Spinal cord (tissue), 10 donors: Measurements from ENCODE around the gene RTN4R. TPM values are rescaled to one million over a fixed set of nuclear protein-coding genes. Genes with fewer than 3 reads are reported as not detected.
"Not testable (repeated sequence)": the region's sequence is repeated elsewhere in the genome, so short reads cannot be mapped to it uniquely, and the experiment has no call there.

Experiments
- DNase-seq, 6 donors: peaks; one replicate each; pipeline versions ENCODE4 v3.0.0 to v3.0.0-alpha.2; 2013 to 2015; ENCODE audit warnings: low spot score in 6 of 6, low read depth in 4 of 6
- H3K27ac ChIP-seq: one replicate; pipeline ENCODE4 v1.5.1; 2013; ENCODE audit warnings: low read depth, low read length, control low read depth
- H3K27me3 ChIP-seq: one replicate; pipeline ENCODE4 v1.6.1; 2013; ENCODE audit warnings: low read length; ENCODE audit not compliant: control insufficient read depth, insufficient read depth
- H3K36me3 ChIP-seq: one replicate; pipeline ENCODE4 v1.6.1; 2013; ENCODE audit warnings: low read length; ENCODE audit not compliant: control insufficient read depth, insufficient read depth
- H3K4me1 ChIP-seq: one replicate; pipeline ENCODE4 v1.6.1; 2013; ENCODE audit warnings: low read length; ENCODE audit not compliant: control insufficient read depth, insufficient read depth
- H3K4me3 ChIP-seq: one replicate; pipeline ENCODE4 v1.5.1; 2013; ENCODE audit warnings: low read depth, low read length, control low read depth
- H3K9me3 ChIP-seq: one replicate; pipeline ENCODE4 v1.6.1; 2013; ENCODE audit warnings: low read length; ENCODE audit not compliant: control insufficient read depth, insufficient read depth
- WGBS: methylation state at CpG from one replicate; pipeline ENCODE4 v1.1.5; 2013; ENCODE audit warnings: missing lambda C conversion rate; ENCODE audit not compliant: insufficient coverage; 5-methylcytosine and 5-hydroxymethylcytosine counted together
- polyA plus RNA-seq, 2 donors: library from polyadenylated mRNA; unstranded; fragments of 120-200 nt; gene quantifications; one replicate each; pipeline ENCODE4 v1.2.1, GENCODE V29; 2013; ENCODE audit not compliant: insufficient read length in 2 of 2
- total RNA-seq, 2 donors: library from RNA; depleted of rRNA in 1 of 2; stranded (reverse); fragments of 120-200 nt in 1 of 2; fragments of >200 nt in 1 of 2; gene quantifications; one replicate each; pipeline versions ENCODE4 v1.2.3 to v1.2.4, GENCODE V29; 2013 to 2014
- donor health status: healthy.

Gene RTN4R
- total and polyA plus RNA-seq, 4 donors: 5.4 to 25.9 (median 16.6) TPM

DNA sequence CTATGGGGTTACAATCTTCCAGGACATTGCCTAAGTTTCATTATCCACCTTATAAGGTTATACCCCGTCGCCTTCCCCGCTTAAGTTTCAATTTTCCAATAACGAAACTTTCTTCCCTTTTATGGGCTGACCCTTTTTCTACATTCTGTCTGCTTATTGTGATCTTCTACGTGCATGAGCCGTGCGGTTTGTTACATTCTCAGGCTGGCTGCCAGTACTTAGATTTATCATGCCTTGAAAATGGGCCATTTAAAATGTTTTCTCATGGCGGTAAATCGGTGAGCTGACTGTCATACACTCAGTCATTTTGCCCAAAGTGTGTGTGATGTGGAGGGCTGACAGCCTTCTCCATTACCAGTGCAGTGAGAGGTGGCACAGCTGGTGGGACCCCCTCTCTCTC, 28.5 kb upstream of the RTN4R start:
- 61% methylated on average over 6 of the region's 9 CpGs for WGBS
- no peak overlapping the region for H3K4me3 ChIP-seq
- H3K36me3 ChIP-seq: no peaks in the 10 kb centered on the region
- no peak for DNase-seq
- no peak overlapping the region for H3K27ac ChIP-seq
- no peaks in the 10 kb centered on the region for H3K9me3 ChIP-seq
- peaks cover 17% of the 10 kb centered on the region for H3K4me1 ChIP-seq
- peaks cover 16% of the 10 kb centered on the region for H3K27me3 ChIP-seq

DNA sequence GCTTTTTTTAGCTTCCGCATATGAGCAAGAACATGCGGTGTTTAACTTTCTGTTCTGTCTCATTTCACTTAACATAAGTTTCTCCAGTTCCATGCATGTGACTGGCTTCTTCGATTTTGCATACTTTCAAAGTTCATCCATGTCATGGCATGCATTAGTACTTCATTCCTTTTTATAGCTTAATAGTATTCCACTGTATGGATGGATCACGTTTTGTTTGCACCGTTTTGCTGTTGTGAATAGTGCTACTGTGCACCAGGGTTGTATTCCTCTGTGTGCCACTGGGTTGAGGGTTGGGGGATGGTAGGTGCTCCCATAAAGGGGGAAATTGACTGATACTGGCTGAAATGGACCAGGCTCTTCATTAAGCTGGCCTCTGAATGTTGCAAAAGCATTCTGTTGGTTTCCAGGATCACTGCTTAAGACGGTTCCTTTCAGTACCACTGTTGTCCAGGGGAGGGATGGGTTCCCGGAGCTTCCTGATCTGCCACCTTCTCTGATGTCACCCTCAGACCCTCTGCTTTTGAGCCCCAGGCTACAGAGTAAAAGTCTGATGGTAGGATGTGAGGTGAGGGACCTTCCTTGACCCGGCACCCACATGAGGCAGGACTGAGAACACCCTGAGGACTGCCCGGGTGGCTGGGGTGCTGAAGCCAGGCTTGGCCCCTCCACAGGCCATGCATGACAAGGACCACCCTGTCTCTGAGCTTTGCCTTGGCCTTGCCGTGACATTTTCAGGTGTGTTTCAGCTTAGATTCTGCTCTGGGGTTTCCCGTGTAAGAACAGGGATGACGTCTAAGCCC, 27.3 kb upstream of the RTN4R start:
- WGBS: 88% methylated on average over 7 of the region's 12 CpGs
- no peak overlapping the region for H3K27ac ChIP-seq
- DNase-seq: no peak
- H3K36me3 ChIP-seq: no peaks in the 10 kb centered on the region
- peaks cover 7% of the 10 kb centered on the region for H3K27me3 ChIP-seq
- no peaks in the 10 kb centered on the region for H3K9me3 ChIP-seq
- H3K4me3 ChIP-seq: no peak overlapping the region
- peaks cover 17% of the 10 kb centered on the region for H3K4me1 ChIP-seq

DNA sequence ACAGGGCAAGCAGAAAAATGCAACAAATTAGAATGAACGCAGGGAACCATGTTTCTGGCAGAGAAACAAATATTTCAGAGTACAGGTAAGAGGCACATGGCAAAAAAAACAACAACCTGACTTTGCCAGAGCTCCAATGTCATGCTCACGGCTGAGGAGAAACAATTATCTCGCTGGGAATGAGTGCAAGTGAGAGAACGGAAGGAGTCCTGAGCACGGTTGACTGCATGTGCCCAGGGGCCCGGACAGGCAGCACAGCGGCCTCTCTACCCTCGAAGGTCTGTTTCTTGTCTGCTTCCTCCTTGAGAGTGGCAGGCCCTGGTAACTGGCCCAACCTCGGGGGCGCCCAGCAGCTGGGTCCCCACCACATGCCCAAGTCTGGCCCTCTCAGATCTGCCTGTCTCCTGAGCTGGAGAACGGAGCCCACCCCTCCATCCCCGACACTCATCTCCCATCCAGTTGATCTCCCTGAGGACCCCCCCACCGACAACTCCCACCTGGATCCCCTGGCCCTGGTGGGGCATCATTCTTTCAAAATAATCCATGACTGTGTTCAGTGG, 24.6 kb upstream of the RTN4R start:
- peaks cover 2% of the 10 kb centered on the region for H3K27me3 ChIP-seq
- H3K9me3 ChIP-seq: no peaks in the 10 kb centered on the region
- 70% methylated on average over 13 of the region's 13 CpGs for whole genome bisulfite sequencing
- DNase-seq: no peak
- no peaks in the 10 kb centered on the region for H3K36me3 ChIP-seq
- H3K27ac ChIP-seq: no peak overlapping the region
- no peaks in the 10 kb centered on the region for H3K4me1 ChIP-seq
- no peak overlapping the region for H3K4me3 ChIP-seq

DNA sequence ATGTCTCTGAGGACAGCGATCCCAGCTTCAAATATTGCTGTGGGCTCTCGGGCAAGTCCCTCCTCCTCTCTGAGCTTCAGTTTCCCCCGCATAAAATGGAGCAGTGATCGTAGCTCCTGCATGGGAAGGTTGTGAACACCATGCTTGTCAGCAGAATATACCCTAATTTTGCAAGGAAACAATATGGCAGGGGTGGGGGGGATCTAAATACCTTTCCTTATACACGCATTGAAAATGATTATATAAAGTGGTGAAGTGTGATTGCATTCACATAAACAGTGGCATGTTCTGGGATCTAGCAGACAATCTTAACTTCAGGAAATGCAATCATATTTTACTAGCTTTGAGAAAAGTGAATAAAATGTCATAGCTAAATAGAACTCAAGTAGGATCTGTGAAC, 24.0 kb upstream of the RTN4R start:
- no peaks in the 10 kb centered on the region for H3K4me1 ChIP-seq
- 83% methylated on average over 1 of the region's 5 CpGs for WGBS
- H3K27ac ChIP-seq: no peak overlapping the region
- no peaks in the 10 kb centered on the region for H3K9me3 ChIP-seq
- H3K4me3 ChIP-seq: no peak overlapping the region
- no peaks in the 10 kb centered on the region for H3K36me3 ChIP-seq
- no peak for DNase-seq
- no peaks in the 10 kb centered on the region for H3K27me3 ChIP-seq

DNA sequence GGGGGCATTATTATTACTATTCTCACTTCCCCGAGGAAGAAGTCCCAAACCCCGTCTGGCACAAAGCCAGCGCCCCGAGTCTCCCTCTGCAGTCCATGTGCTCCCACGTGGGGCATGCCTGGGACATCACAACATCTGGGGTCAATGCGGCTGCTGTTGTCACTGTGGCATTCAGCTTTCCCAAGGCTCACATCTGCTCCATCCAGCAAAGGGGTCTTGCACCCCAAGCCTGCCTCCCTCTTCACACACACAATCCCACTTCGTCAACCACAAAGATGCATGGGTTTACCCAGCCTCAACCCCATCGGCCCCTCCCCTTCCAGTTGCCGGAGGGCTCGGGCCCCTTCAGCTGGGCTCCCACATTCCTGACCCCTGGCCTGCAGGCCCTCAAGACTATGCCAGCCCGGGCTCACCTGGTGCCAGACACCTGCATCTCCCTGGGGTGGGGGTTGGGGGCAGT, 23.5 kb upstream of the RTN4R start:
- Histone ChIP-seq H3K27ac (no peak overlapping the region), H3K36me3 (no peaks in the 10 kb centered on the region), H3K4me3 (no peak overlapping the region), H3K27me3 (no peaks in the 10 kb centered on the region), H3K4me1 (no peaks in the 10 kb centered on the region), H3K9me3 (no peaks in the 10 kb centered on the region)
- WGBS: 61% methylated on average over 8 of the region's 11 CpGs
- no peak for DNase-seq

DNA sequence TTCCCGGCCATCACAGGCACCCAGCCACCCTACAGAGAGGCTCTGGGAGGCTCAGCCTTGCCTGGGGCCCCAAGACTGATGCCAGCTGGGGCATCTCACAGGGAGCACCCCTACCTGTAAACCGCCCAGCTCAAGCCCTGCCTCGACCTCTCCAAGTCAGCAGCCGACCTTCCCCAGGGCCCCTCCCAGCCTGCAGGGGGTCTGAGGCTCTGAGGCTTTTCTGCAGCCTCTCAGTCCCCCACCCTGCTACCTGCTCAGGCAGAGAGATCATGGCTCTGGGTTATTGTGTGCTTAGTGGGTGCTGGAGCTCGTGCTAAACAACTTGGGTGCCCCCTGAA, 23.1 kb upstream of the RTN4R start:
- 60% methylated on average over 4 of the region's 5 CpGs for WGBS
- DNase-seq: no peak
- H3K4me1 ChIP-seq: no peaks in the 10 kb centered on the region

DNA sequence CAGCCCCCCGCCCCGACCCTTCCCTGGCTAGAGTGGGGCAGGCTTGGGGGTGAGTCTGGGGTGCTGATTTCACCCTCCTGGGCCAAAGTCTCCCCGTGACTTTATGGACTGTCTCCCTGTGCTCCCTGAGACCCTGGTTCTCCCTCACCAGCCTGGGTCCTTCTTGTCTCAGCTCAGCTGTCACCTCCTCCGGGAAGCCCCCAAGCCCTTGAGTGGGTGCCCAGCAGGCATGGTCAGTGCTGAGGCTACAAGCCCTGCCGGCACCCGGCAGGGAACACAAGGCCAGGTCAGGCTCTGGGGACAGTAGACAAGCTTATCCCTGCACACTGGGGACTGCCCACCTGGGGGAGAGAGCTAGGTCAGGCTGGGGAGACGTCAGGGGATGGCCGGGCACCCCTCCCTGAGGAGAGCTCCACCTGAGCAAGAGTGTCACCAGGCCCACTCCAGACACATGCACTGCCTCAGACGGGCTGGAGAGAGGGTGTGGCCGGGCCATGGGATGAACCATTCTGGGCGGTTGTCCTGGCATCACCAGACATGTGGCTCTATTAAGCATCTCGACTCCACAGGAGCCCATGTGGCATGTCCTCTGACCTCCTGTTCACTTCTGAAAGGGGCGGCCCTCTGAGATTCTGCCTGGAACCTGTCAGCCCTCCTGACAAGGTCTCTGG, 22.6 kb upstream of the RTN4R start:
- Histone ChIP-seq H3K27ac (no peak overlapping the region), H3K36me3 (no peaks in the 10 kb centered on the region), H3K9me3 (no peaks in the 10 kb centered on the region), H3K27me3 (no peaks in the 10 kb centered on the region), H3K4me3 (no peak overlapping the region), H3K4me1 (no peaks in the 10 kb centered on the region)
- DNase-seq: no peak
- WGBS: 83% methylated on average over 13 of the region's 13 CpGs

More for the DNA sequence above, 23.1 kb upstream of the RTN4R start:
- Histone ChIP-seq H3K27me3 (no peaks in the 10 kb centered on the region), H3K9me3 (no peaks in the 10 kb centered on the region), H3K36me3 (no peaks in the 10 kb centered on the region), H3K4me3 (no peak overlapping the region), H3K27ac (no peak overlapping the region)

DNA sequence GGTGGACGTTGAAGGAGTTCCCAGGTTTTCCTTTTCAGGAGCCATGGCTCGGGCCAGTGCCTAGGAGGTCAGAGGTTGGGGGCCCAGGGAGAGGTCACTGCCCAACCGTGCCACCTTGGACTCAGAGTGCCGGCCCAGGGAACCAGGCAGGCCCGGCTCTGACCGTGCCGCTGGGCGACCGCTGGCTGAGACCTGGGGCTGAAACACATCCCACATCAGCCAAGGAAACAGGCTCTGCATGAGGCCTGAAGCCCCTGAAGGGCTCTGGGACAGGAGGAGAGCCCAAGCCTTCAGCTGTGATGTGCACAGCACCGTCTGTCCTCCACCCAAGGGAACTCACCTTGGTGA, 21.9 kb upstream of the RTN4R start:
- no peak overlapping the region for H3K4me3 ChIP-seq
- H3K36me3 ChIP-seq: no peaks in the 10 kb centered on the region
- no peaks in the 10 kb centered on the region for H3K4me1 ChIP-seq
- no peak overlapping the region for H3K27ac ChIP-seq
- WGBS: 84% methylated on average over 10 of the region's 10 CpGs
- no peak for DNase-seq
- no peaks in the 10 kb centered on the region for H3K9me3 ChIP-seq
- H3K27me3 ChIP-seq: no peaks in the 10 kb centered on the region

DNA sequence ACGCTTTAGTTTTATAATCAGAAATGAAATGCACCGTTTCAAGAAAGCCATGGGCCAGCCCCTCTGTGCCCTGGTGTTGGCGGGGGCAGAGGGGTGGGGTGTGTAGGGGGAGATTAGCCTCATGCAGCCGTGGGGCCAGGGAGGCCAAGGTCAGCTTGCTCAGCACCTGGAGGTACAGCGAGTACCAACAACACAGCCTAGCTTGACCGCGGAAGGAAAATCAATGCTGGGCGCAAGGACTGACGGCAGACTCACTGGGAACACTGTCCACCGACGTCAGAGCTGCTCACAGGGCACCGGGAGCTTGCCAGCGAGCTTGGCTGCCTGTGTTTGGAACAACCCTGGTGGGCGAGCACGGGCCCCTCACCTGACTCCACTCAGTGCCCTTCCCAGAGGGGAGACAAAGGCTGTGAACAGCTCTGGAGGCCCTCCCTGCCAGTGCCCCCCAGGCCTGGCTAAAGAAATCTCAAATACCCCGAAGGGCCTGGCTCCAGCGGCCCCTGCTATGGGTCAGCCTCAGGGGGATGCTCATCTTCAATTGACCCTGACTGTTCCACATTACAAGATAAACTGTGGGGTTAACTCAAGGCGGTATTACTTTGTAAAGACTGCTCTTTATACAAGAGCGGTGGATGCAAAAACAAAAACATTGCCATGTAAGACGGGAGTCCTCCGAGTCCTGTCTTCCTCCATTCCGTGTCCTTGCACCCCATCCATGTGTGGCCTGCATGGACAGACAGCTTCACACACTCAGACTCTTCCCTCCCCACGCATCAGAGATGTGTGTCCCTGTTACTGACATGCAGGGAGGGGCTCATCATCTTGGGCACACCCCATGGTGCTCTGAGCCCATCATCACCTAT, 21.3 kb upstream of the RTN4R start:
- not testable (repeated sequence) for DNase-seq, H3K36me3 ChIP-seq, H3K9me3 ChIP-seq, H3K4me1 ChIP-seq, H3K4me3 ChIP-seq, H3K27ac ChIP-seq, H3K27me3 ChIP-seq
- 78% methylated on average over 17 of the region's 23 CpGs for WGBS
